H1 (cell line): ENCODE results near the gene BOLA2B. TPM values are rescaled to one million over a fixed set of nuclear protein-coding genes. Genes with fewer than 3 reads are reported as not detected.

Source experiments
- CTCF ChIA-PET: fragments of 300-600 bp; sonication (Branson Sonifier 250); formaldehyde crosslinking; loops from one replicate; lab custom pipeline; 2021; ENCODE audit not compliant: partially characterized antibody; lab: Charles Lee
- POLR2A ChIA-PET: fragments of 300-600 bp; sonication (Branson Sonifier 250); formaldehyde crosslinking; loops from one replicate; lab custom pipeline; 2021; ENCODE audit warnings: inconsistent platforms; ENCODE audit not compliant: partially characterized antibody; lab: Charles Lee
- DNase-seq, 2 experiments: peaks; one replicate each; pipeline versions ENCODE4 v3.0.0 to v3.0.0-alpha.2; 2010 to 2022; ENCODE audit warnings: low spot score in 2 of 2, low read depth in 1 of 2, mixed read lengths in 1 of 2
- FAIRE-seq: peaks from 2 replicates; lab custom pipeline; 2011; peaks lifted over from hg19 to GRCh38; lab: Jason Lieb, UNC
- H2AFZ ChIP-seq: 2 replicates; pipeline ENCODE4 v1.8.1; 2012; ENCODE audit warnings: low read length, inconsistent platforms
- H2AK5ac ChIP-seq: 2 replicates; pipeline ENCODE4 v1.6.1; 2013; ENCODE audit warnings: low read depth, low read length
- H2BK120ac ChIP-seq: replicated peaks from 2 replicates; pipeline ENCODE3; 2013; ENCODE audit warnings: low read depth, low read length, inconsistent platforms
- H2BK12ac ChIP-seq: 2 replicates; pipeline ENCODE4 v1.6.1; 2013; ENCODE audit warnings: low read depth, low read length
- H2BK15ac ChIP-seq: 2 replicates; pipeline ENCODE4 v1.6.1; 2013; ENCODE audit warnings: low read length
- H2BK20ac ChIP-seq: 2 replicates; pipeline ENCODE4 v1.6.1; 2013; ENCODE audit warnings: low read length
- H2BK5ac ChIP-seq: 2 replicates; pipeline ENCODE4 v1.6.1; 2013; ENCODE audit warnings: low read depth, low read length
- H3K14ac ChIP-seq: 2 replicates; pipeline ENCODE4 v1.6.1; 2013; ENCODE audit warnings: inconsistent platforms; ENCODE audit not compliant: insufficient read length
- H3K18ac ChIP-seq: 2 replicates; pipeline ENCODE4 v1.6.1; 2013; ENCODE audit warnings: low read length; ENCODE audit errors: extremely low read depth
- H3K23ac ChIP-seq: 2 replicates; pipeline ENCODE4 v1.6.1; 2013; ENCODE audit warnings: inconsistent platforms; ENCODE audit not compliant: insufficient read length
- H3K23me2 ChIP-seq: 2 replicates; pipeline ENCODE4 v1.6.1; 2013; ENCODE audit warnings: low read depth, low read length
- H3K27ac ChIP-seq: 2 replicates; pipeline ENCODE4 v1.6.1; 2011; ENCODE audit warnings: low read depth, low read length, inconsistent platforms
- H3K27me3 ChIP-seq, 4 experiments: replicated peaks in 1 of 4; 1 replicate in 1 of 4; 2 replicates in 3 of 4; pipeline versions ENCODE4 v1.6.1 to v1.8.1; 2011 to 2013; ENCODE audit warnings: low read length in 3 of 4, mild to moderate bottlenecking in 3 of 4, inconsistent platforms in 2 of 4, mixed read lengths in 2 of 4, moderate library complexity in 1 of 4; ENCODE audit not compliant: control insufficient read depth in 3 of 4, insufficient read depth in 3 of 4; ENCODE audit errors: extremely low read depth in 1 of 4
- H3K36me3 ChIP-seq, 4 experiments: 2 replicates each; pipeline versions ENCODE4 v1.6.1 to v1.8.1; 2011 to 2013; ENCODE audit warnings: mild to moderate bottlenecking in 4 of 4, low read length in 3 of 4, moderate library complexity in 2 of 4, control low read depth in 1 of 4, inconsistent platforms in 1 of 4; ENCODE audit not compliant: insufficient read depth in 4 of 4, control insufficient read depth in 2 of 4
- H3K4ac ChIP-seq: replicated peaks from 2 replicates; pipeline ENCODE3; 2013; ENCODE audit warnings: low read length, low read depth, mixed read lengths, inconsistent platforms; ENCODE audit not compliant: insufficient read length
- H3K4me1 ChIP-seq, 4 experiments: replicated peaks in 1 of 4; 1 replicate in 1 of 4; 2 replicates in 3 of 4; pipeline versions ENCODE4 v1.6.1 to v1.8.1; 2011 to 2013; ENCODE audit warnings: low read length in 3 of 4, inconsistent platforms in 2 of 4, mixed read lengths in 1 of 4; ENCODE audit not compliant: insufficient read depth in 4 of 4, control insufficient read depth in 3 of 4
- H3K4me2 ChIP-seq, 2 experiments: 2 replicates each; pipeline versions ENCODE4 v1.6.1 to v1.8.1; 2011 to 2013; ENCODE audit warnings: low read depth in 2 of 2, low read length in 2 of 2, control low read depth in 1 of 2, inconsistent platforms in 1 of 2, mild to moderate bottlenecking in 1 of 2; ENCODE audit not compliant: insufficient read depth in 1 of 2
- H3K4me3 ChIP-seq, 4 experiments: fragments of 200-600, 300-600 bp in 1 of 4; sonication (generic), shearing (Covaris generic), sonication (Bioruptor Twin) in 1 of 4; 2 replicates each; pipeline versions ENCODE4 v1.5.1 to v1.8.1; 2011 to 2016; ENCODE audit warnings: low read length in 4 of 4, low read depth in 3 of 4, control low read depth in 2 of 4, inconsistent platforms in 2 of 4, mild to moderate bottlenecking in 2 of 4, mixed read lengths in 1 of 4, moderate library complexity in 1 of 4; ENCODE audit not compliant: insufficient read depth in 2 of 4; ENCODE audit errors: extremely low read depth in 1 of 4
- H3K56ac ChIP-seq: replicated peaks from 2 replicates; pipeline ENCODE3; 2013; ENCODE audit warnings: low read depth, mild to moderate bottlenecking, mixed read lengths, low read length, inconsistent platforms; ENCODE audit not compliant: insufficient read length
- H3K79me1 ChIP-seq: 2 replicates; pipeline ENCODE4 v1.6.1; 2013; ENCODE audit warnings: low read depth, low read length, control low read depth
- H3K79me2 ChIP-seq, 2 experiments: 2 replicates each; pipeline versions ENCODE4 v1.6.1 to v1.8.1; 2012 to 2013; ENCODE audit warnings: low read length in 2 of 2, mild to moderate bottlenecking in 2 of 2, inconsistent platforms in 1 of 2; ENCODE audit not compliant: insufficient read depth in 2 of 2, control insufficient read depth in 1 of 2
- H3K9ac ChIP-seq, 4 experiments: replicated peaks in 1 of 4; 1 replicate in 1 of 4; 2 replicates in 3 of 4; pipeline versions ENCODE4 v1.6.1 to v1.8.1; 2011 to 2013; ENCODE audit warnings: low read depth in 3 of 4, low read length in 3 of 4, control low read depth in 2 of 4, mild to moderate bottlenecking in 2 of 4, moderate library complexity in 2 of 4, inconsistent platforms in 1 of 4; ENCODE audit errors: extremely low read depth in 1 of 4
- H3K9me3 ChIP-seq, 2 experiments: 2 replicates each; pipeline versions ENCODE4 v1.6.1 to v1.8.1; 2012 to 2013; ENCODE audit warnings: mild to moderate bottlenecking in 2 of 2, moderate library complexity in 2 of 2, control low read depth in 1 of 2, inconsistent platforms in 1 of 2, low read depth in 1 of 2, low read length in 1 of 2, mixed read lengths in 1 of 2; ENCODE audit not compliant: insufficient read depth in 2 of 2
- H4K20me1 ChIP-seq, 2 experiments: replicated peaks in 1 of 2; 2 replicates each; pipeline versions ENCODE3 to v1.8.1; 2011 to 2013; ENCODE audit warnings: inconsistent platforms in 2 of 2, low read length in 2 of 2, mild to moderate bottlenecking in 1 of 2; ENCODE audit not compliant: insufficient read depth in 2 of 2, control insufficient read depth in 1 of 2
- H4K5ac ChIP-seq: 2 replicates; pipeline ENCODE4 v1.6.1; 2013; ENCODE audit warnings: low read length, low read depth, mixed read lengths, inconsistent platforms; ENCODE audit not compliant: insufficient read length
- H4K8ac ChIP-seq: 2 replicates; pipeline ENCODE4 v1.8.0; 2013; ENCODE audit warnings: mild to moderate bottlenecking, moderate library complexity, low read length, inconsistent platforms; ENCODE audit not compliant: insufficient read depth; ENCODE audit errors: extremely low read depth
- H4K91ac ChIP-seq: replicated peaks from 2 replicates; pipeline ENCODE3; 2013; ENCODE audit warnings: low read length, mixed read lengths, inconsistent platforms; ENCODE audit not compliant: insufficient read length
- EGR1 ChIP-seq: IDR thresholded peaks from 2 replicates; pipeline ENCODE4 v1.6.1; 2011; ENCODE audit warnings: low read depth, low read length, borderline replicate concordance
- EZH2 ChIP-seq: fragments of 200-600 bp; sonication (generic); IDR thresholded peaks from 2 replicates; pipeline ENCODE4 v1.7.1; 2012; ENCODE audit warnings: low read depth, mild to moderate bottlenecking, moderate library complexity, low read length, inconsistent platforms; ENCODE audit not compliant: severe bottlenecking
- FOSL1 ChIP-seq: IDR thresholded peaks from 2 replicates; pipeline ENCODE4 v1.6.1; 2011; ENCODE audit warnings: mild to moderate bottlenecking, low read depth, low read length, moderate library complexity; ENCODE audit not compliant: insufficient read depth
- MAFK ChIP-seq: IDR thresholded peaks from 2 replicates; pipeline ENCODE4 v1.6.1; 2012; ENCODE audit warnings: low read depth, mild to moderate bottlenecking, improper control_type of control experiment, low read length
- NANOG ChIP-seq: IDR thresholded peaks from 2 replicates; pipeline ENCODE4 v1.6.1; 2011; ENCODE audit warnings: low read length, low read depth, mild to moderate bottlenecking, inconsistent platforms; ENCODE audit not compliant: insufficient read depth, poor library complexity, severe bottlenecking
- NRF1 ChIP-seq: IDR thresholded peaks from 2 replicates; pipeline ENCODE4 v1.6.1; 2011; ENCODE audit warnings: mild to moderate bottlenecking, low read depth, low read length, improper control_type of control experiment
- RNF2 ChIP-seq: fragments of 200-900, 300-1000 bp; sonication (generic); IDR thresholded peaks from 2 replicates; pipeline ENCODE4 v1.7.1; 2016; ENCODE audit warnings: borderline replicate concordance, low read depth, mild to moderate bottlenecking, antibody characterized with exemption, low read length; ENCODE audit not compliant: poor library complexity, severe bottlenecking; ENCODE audit errors: missing control alignments
- SAP30 ChIP-seq: fragments of 300-600 bp; sonication (generic); IDR thresholded peaks from 2 replicates; pipeline ENCODE4 v1.7.1; 2012; ENCODE audit warnings: low read length, moderate library complexity, mild to moderate bottlenecking, inconsistent platforms; ENCODE audit not compliant: insufficient read depth, insufficient replicate concordance
- SIN3A ChIP-seq, 2 experiments: IDR thresholded peaks in 1 of 2; conservative IDR thresholded peaks in 1 of 2; 2 replicates each; pipeline ENCODE4 v1.6.1; 2011 to 2012; ENCODE audit warnings: low read length in 2 of 2, improper control_type of control experiment in 1 of 2, low read depth in 1 of 2, mild to moderate bottlenecking in 1 of 2
- YY1 ChIP-seq: IDR thresholded peaks from 2 replicates; pipeline ENCODE4 v1.6.1; 2011; ENCODE audit warnings: low read depth, mild to moderate bottlenecking, low read length
- WGBS, 2 experiments: shearing (Covaris generic) in 1 of 2; methylation state at CpG; one replicate each; pipeline versions ENCODE4 v1.1.6 to v1.1.7; 2013 to 2015; ENCODE audit warnings: low lambda C conversion rate in 2 of 2, mixed read lengths in 2 of 2, inconsistent platforms in 1 of 2, low coverage in 1 of 2, missing lambda C conversion rate in 1 of 2; ENCODE audit not compliant: insufficient replicate concordance in 2 of 2, insufficient coverage in 1 of 2, insufficient read length in 1 of 2; ENCODE audit errors: extremely low coverage in 1 of 2, missing lambda C conversion rate in 1 of 2; 5-methylcytosine and 5-hydroxymethylcytosine counted together
- polyA plus RNA-seq, 7 experiments: library from polyadenylated mRNA; depleted of rRNA in 3 of 7; stranded (reverse) in 5 of 7; unstranded in 2 of 7; fragments of >200 nt in 5 of 7; fragments of 200-250 nt in 2 of 7; gene quantifications; 1 replicate in 5 of 7; 2 replicates in 1 of 7; 4 replicates in 1 of 7; pipeline versions ENCODE4 v1.2.1 to v1.2.3, GENCODE V29; 2011 to 2013; ENCODE audit warnings: missing spikeins in 2 of 7, mixed read lengths in 2 of 7
- total RNA-seq: library from RNA; stranded (reverse); fragmentation: NEBNext Ultra II Directional; extraction: Animal tissue kit (Norgen Biotek cat#: 25700); gene quantifications from 2 replicates; pipeline ENCODE4 v1.2.1, GENCODE V29; 2021
- TF ChIP-seq, protein P1 (sequence below): IDR thresholded peaks from 2 replicates; pipeline ENCODE4 v1.6.1; 2012; ENCODE audit warnings: inconsistent platforms
- TF ChIP-seq, protein P2 (sequence below): IDR thresholded peaks from 2 replicates; pipeline ENCODE4 v1.6.1; 2012; ENCODE audit warnings: inconsistent platforms

Gene BOLA2B
- total and polyA plus RNA-seq, 2 of the 8 experiments (the other 6 are each of a cell fraction or from before 2014, with no cell fraction given): 208 to 872 TPM

- Histone ChIP-seq H2BK5ac (no peak overlapping the region; the same call in 1 of the 2 replicates), H3K23ac (no peak overlapping the region), H4K91ac (no peak overlapping the region), H3K4ac (no peak overlapping the region), H2AK5ac (no peak overlapping the region), H3K4me2 (no peak overlapping the region), H2BK15ac (peak overlapping the region; percentile 40; the same call in 1 of the 2 replicates), H3K27ac (no peak overlapping the region), H3K9ac (no peak overlapping the region), H2BK120ac (no peak overlapping the region), H3K4me1 (peaks cover 0 to 12% (median 4%) of the 10 kb centered on the region in 4 experiments; a peak in 4 of 7 replicates), H3K36me3 (no peaks in the 10 kb centered on the region), H3K79me1 (no peaks in the 10 kb centered on the region), H4K20me1 (peaks cover 7 to 8% of the 10 kb centered on the region in 2 experiments), H3K23me2 (peaks cover 7% of the 10 kb centered on the region; the same call in 1 of the 2 replicates), H2BK20ac (no peak overlapping the region), H4K5ac (no peak overlapping the region), H3K4me3 (no peak overlapping the region), H3K14ac (no peak overlapping the region), H3K18ac (no peak overlapping the region), H3K9me3 (no peaks in the 10 kb centered on the region), H4K8ac (no peak overlapping the region), H3K79me2 (no peaks in the 10 kb centered on the region), H3K56ac (no peak overlapping the region), H3K27me3 (peaks cover 0 to 14% (median 8%) of the 10 kb centered on the region in 4 experiments; a peak in 3 of 7 replicates), H2AFZ (no peak overlapping the region), H2BK12ac (no peak overlapping the region)
- ChIA-PET CTCF (interaction anchor here (0.7 to 4.4 kb wide), 8 partner anchors 11 to 321 kb away, joined by 3 to 21 read pairs (median 5); partner anchors contain the start of gene GDPD3), POLR2A (no interaction called here)
- no peak for FAIRE-seq
- WGBS, 2 experiments: 92% methylated on average over 7 of the region's 9 CpGs; no CpG with 5 or more reads in 1 of the 2 experiments
- no peak for DNase-seq
- TF ChIP-seq SAP30: no peak
- TF ChIP-seq MAFK: no peak
- no peak for TF ChIP-seq RNF2
- no peak for TF ChIP-seq EZH2
- no peak for TF ChIP-seq EGR1
- TF ChIP-seq, protein P1, sequence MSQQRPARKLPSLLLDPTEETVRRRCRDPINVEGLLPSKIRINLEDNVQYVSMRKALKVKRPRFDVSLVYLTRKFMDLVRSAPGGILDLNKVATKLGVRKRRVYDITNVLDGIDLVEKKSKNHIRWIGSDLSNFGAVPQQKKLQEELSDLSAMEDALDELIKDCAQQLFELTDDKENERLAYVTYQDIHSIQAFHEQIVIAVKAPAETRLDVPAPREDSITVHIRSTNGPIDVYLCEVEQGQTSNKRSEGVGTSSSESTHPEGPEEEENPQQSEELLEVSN: no peak
- no peak for TF ChIP-seq FOSL1
- no peak for TF ChIP-seq YY1
- no peak for TF ChIP-seq NANOG
- TF ChIP-seq, protein P2, sequence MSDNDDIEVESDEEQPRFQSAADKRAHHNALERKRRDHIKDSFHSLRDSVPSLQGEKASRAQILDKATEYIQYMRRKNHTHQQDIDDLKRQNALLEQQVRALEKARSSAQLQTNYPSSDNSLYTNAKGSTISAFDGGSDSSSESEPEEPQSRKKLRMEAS: no peak
- TF ChIP-seq NRF1: no peak
- TF ChIP-seq SIN3A (conservative IDR thresholded peaks at IDR 0.05 in 1 of 2, IDR thresholded peaks at IDR 0.05 in 1 of 2; ENCODE audit: low read depth in 1 of 2, low read length in 2 of 2): no peak
Measured at GRCh38 chr16:30186444-30186781, 7.1 kb downstream of the BOLA2B start.
